WTC11 (cell line): Measurements from ENCODE around the gene MCEE.

Experiments
- ATF6 ChIP-seq: sonication (generic); formaldehyde crosslinking; IDR thresholded peaks from 2 replicates; pipeline ENCODE4 v1.8.1; 2023; ENCODE audit warnings: mild to moderate bottlenecking, missing genetic modification reagents
- CTCF ChIP-seq: fragments of 200-600 bp; IDR thresholded peaks from 2 replicates; pipeline ENCODE4 v1.8.0; 2022; ENCODE audit warnings: antibody characterized with exemption
- IRF1 ChIP-seq: sonication (generic); formaldehyde crosslinking; IDR thresholded peaks from 2 replicates; pipeline ENCODE4 v1.8.0; 2023; ENCODE audit warnings: missing genetic modification reagents
- NFE2L1 ChIP-seq: sonication (generic); formaldehyde crosslinking; IDR thresholded peaks from 2 replicates; pipeline ENCODE4 v1.8.1; 2023; ENCODE audit warnings: missing genetic modification reagents
- NFYB ChIP-seq: sonication (generic); formaldehyde crosslinking; conservative IDR thresholded peaks from 2 replicates; pipeline ENCODE4 v1.8.0; 2022; ENCODE audit warnings: low read depth, missing genetic modification reagents
- SMAD3 ChIP-seq: sonication (generic); formaldehyde crosslinking; IDR thresholded peaks from 2 replicates; pipeline ENCODE4 v1.8.0; 2022; ENCODE audit warnings: missing genetic modification reagents, mild to moderate bottlenecking, borderline replicate concordance
- STAT6 ChIP-seq: sonication (generic); formaldehyde crosslinking; conservative IDR thresholded peaks from 2 replicates; pipeline ENCODE4 v1.8.1; 2023; ENCODE audit warnings: mild to moderate bottlenecking, low read depth, missing genetic modification reagents, moderate library complexity
- TCF7 ChIP-seq: sonication (generic); formaldehyde crosslinking; IDR thresholded peaks from 2 replicates; pipeline ENCODE4 v1.8.0; 2022; ENCODE audit warnings: mild to moderate bottlenecking, low read depth, missing genetic modification reagents, moderate library complexity
- TEAD1 ChIP-seq: sonication (generic); formaldehyde crosslinking; IDR thresholded peaks from 2 replicates; pipeline ENCODE4 v1.8.0; 2022; ENCODE audit warnings: mild to moderate bottlenecking, missing genetic modification reagents
- ZNF671 ChIP-seq: fragments of 250-450 bp; sonication (Bioruptor Pico); IDR thresholded peaks from 2 replicates; pipeline ENCODE4 v1.8.0; 2021; ENCODE audit warnings: mild to moderate bottlenecking

- TF ChIP-seq CTCF: no peak
- no peak for TF ChIP-seq NFYB (CRISPR knock-in tag)
- no peak for TF ChIP-seq STAT6 (CRISPR knock-in tag)
- no peak for TF ChIP-seq TEAD1 (CRISPR knock-in tag)
- no peak for TF ChIP-seq NFE2L1 (CRISPR knock-in tag)
- no peak for TF ChIP-seq TCF7
- TF ChIP-seq ZNF671 (CRISPR knock-in tag): no peak
- TF ChIP-seq IRF1 (CRISPR knock-in tag): no peak
- no peak for TF ChIP-seq SMAD3 (CRISPR knock-in tag)
- TF ChIP-seq ATF6 (CRISPR knock-in tag): no peak
These were observed 721 bp downstream of the MCEE start for GRCh38 chr2:71129114-71129901.
